GM18519 (cell line): Measurements from ENCODE around the gene RETN.

Experiments
- ATAC-seq: cut with Tn5 transposase; IDR thresholded peaks from one replicate; pipeline ENCODE4 v1.9.1; 2021; ENCODE audit warnings: mild to moderate bottlenecking, moderate library complexity; ENCODE audit not compliant: unreplicated experiment, low FRiP score

The RETN gene

DNA sequence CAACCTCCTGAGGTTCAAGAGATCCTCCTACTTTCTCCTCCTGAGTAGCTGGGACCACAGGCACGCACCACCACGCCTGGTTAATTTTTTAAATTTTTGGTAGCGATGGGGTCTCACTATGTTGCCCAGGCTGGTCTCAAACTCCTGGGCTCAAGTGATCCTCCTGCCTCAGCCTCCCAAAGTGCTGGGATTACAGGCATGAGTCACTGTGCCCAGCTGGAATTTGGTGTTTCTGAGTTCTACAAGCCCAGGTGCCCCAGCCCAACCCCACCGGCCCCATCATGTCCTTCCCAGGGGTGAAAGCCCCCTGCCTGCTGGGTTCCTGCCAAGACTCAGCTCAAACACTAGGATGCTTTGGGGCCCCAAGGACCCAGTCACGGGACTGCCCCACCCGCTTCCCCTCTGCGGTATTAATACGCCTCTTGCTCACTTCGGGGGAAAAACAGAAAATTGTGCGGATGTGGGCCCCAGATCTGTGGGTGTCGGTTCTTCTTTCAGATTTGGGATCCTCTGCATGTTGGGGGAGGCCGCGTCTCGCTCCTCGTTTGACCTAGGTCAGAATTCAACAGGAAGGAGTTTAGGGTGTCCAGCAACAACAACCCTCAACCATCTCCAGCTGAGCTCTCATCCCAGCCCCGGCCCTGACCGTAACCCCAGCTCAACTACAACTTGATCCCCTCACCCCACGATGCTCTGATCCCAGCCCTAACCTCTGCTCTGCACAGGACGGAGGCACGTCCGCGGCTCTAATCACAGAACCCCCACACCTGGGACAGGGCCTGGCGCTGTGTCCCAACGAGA, 36.7 kb downstream of the RETN start:
- ATAC-seq, result no peak

DNA sequence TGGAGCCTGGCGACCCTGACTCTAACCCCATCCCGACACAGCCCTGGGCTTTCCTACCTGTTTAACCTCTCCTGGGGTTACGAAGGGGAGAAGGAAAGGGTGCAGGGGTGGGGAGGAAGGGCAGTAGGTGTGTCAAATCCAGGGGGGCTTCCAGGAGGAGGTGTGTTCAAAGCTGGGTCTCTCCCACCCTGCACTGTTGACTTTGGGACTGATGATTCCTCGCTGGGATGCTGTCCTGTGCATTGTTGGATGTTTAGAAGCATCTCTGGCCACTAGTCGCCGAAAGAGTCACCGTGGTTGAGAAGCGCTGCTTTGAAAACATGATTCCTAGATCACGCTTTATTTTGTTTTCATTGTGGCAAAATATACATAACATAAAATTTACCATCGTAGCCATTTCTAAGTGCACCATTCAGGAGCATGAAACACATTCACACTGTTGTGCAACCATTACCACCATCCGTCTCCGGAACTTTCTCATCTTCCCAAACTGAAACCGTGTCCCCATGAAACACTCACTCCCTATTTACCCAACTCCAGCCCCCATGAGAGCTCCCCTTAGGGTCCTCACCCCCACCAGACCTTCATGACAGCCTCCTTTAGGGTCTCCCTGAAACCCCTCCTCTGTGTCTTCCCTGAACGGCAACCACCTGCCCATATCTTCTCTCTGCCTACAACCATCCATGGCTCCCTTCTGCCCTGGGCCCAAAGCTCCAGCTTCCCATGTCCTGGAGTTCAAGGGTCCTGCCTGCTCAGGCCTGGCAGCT, 37.5 kb downstream of the RETN start:
- no peak for ATAC-seq

DNA sequence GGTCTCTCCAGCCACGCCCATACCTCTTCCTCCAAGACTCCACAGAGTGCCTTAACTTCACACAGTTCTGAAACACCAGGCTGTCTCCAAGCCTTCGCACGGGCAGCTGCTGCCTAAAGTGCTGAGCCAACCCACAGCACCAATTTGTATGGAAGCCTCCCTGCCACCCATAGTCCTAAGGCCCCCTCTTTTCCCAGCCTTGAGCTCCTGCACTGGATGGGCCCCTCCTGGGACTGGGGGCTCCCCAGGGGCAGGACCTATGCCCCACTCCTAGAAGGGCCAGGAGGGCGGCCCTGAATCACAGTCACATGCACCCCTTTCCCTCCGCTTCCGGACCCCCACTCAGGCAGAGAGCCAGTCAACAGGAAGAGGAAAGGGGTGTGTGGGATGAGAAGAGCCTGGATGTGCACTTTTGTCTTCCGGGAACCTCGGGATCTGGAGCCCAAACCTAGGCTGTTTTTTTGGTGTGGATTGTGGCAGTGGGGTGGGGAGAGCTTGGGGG, 38.2 kb downstream of the RETN start:
- ATAC-seq, result no peak

DNA sequence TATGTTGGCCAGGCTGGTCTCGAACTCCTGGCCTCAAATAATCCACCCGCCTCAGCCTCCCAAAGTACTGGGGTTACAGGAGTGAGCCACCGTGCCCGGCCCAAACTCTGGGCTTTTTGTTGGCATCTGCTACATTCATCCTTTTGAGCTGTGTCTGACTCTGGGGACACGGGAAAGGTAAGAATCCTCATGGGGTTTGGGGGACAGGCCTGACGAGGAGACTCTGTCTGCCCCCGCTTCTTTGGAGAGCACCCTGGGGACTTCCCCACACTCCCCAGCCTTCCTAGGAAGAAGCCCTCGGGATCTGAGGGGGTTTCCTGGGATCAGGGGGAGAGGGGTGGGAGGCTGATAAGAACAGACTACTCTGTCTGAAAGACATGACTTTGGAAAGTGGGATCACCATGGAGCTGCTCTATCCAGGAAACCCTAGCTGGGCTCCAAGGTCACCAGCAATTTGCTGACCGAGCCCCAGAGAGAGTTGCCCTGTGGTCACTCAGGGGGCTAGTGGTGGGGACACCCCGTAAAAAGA, 41.1 kb downstream of the RETN start:
- no peak for ATAC-seq

DNA sequence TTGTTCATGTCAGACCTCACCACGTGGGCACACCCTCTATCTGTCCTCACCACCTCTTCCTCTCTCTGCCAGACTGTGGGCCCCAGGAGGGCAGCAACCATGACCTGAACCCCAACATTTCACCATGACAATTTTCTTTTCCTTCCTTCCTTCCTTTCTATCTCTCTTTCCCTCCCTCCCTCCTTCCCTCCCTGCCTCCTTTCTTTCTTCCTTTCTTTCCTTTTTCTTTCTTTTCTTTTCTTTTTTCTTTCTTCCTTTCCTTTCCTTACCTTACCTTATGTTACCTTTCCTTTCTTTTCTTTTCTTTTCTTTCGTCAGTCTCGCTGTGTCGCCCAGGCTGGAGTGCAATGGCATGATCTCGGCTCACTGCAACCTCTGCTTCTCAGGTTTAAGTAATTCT, 41.8 kb downstream of the RETN start:
- ATAC-seq, result no peak

DNA sequence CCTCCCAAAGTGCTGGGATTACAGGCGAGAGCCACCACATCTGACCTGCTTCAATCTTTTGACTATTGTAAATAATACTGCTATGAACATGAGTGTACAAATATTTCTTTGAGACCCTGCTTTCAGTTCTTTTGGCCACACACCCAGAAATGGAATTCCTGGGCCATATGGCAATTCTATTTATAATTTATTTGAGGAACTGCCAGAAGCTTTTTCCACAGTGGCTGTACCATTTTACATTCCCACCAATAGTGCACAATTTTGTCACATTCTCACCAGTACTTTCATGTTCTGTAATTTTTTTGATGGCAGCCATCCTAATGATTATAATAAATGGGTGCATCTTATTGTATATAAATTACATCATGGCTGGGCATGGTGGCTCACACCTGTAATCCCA, 46.8 kb downstream of the RETN start:
- no peak for ATAC-seq

DNA sequence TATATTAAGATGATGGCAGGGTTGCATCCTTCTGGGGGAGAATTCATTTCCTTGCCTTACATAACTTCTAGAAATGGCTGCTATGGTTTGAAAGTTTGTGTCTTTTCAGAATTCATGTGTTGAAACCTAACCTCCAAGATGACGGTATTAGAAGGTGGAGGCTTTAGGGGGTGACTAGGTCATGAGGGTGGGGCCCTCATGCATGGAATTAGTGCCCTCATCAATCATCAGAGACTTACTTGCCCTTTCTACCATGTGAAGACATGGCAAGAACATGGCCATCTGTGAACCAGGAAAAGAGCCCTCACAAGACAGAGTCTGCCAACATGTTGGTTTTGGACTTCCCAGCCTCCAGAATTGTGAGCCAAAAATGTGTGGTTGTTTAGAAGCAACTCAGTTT, 47.9 kb downstream of the RETN start:
- no peak for ATAC-seq

DNA sequence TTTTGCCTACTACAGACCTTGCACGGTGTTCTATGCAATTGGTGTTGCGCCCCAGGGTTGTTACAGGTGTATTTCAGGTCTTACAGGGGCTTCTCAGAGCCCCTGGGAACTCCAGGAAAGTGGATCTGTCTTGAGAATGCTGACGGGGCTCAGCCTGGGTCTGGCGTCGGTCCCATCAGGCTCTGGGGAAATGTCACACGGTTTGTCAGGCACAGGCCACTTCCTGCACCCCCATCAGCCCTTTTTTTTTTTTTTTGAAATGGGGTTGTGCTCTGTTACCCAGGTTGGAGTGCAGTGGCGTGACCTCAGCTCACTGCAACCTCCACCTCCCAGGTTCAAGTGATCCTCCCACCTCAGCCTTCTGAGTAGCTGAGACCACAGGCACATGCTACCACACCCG, 49.8 kb downstream of the RETN start:
- no peak for ATAC-seq
